ENCODE results near the gene PEBP1.

The PEBP1 gene

DNA sequence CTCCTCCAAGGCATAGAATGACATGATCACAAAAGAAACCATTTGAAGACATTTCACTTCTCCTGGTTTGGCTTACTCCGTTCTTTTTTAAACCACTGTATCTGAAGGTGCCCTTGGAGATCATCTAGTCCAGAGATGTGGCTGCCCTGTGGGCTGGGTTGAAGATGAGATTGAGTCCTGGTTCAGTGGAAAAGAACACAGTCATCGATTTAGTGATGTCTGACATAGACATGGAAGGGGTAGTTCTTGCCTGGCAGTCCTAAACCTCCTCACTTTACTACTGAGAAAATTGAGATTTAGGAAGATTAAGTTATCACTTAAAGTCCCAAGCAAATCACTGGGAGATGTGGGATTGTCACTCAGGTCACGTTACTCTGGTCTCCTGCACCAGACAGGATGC is 34.9 kb upstream of the PEBP1 start:
- no peaks in the 10 kb centered on the region for H3K9me3 ChIP-seq (ENCODE audit: severe bottlenecking)
- DNase-seq, result no peak
- peaks cover 2% of the 10 kb centered on the region; the same call in 1 of the 2 replicates for H3K36me3 ChIP-seq
- H3K4me3 ChIP-seq (ENCODE audit: low read depth, low read length), result no peak overlapping the region
- H3K27ac ChIP-seq, result no peak overlapping the region
- TF ChIP-seq, protein P1, sequence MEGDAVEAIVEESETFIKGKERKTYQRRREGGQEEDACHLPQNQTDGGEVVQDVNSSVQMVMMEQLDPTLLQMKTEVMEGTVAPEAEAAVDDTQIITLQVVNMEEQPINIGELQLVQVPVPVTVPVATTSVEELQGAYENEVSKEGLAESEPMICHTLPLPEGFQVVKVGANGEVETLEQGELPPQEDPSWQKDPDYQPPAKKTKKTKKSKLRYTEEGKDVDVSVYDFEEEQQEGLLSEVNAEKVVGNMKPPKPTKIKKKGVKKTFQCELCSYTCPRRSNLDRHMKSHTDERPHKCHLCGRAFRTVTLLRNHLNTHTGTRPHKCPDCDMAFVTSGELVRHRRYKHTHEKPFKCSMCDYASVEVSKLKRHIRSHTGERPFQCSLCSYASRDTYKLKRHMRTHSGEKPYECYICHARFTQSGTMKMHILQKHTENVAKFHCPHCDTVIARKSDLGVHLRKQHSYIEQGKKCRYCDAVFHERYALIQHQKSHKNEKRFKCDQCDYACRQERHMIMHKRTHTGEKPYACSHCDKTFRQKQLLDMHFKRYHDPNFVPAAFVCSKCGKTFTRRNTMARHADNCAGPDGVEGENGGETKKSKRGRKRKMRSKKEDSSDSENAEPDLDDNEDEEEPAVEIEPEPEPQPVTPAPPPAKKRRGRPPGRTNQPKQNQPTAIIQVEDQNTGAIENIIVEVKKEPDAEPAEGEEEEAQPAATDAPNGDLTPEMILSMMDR (IDR thresholded peaks at IDR 0.05; ENCODE audit: low read depth, low read length), result no peak
- no peaks in the 10 kb centered on the region for H3K27me3 ChIP-seq (ENCODE audit: insufficient read depth, low read depth, severe bottlenecking)

DNA sequence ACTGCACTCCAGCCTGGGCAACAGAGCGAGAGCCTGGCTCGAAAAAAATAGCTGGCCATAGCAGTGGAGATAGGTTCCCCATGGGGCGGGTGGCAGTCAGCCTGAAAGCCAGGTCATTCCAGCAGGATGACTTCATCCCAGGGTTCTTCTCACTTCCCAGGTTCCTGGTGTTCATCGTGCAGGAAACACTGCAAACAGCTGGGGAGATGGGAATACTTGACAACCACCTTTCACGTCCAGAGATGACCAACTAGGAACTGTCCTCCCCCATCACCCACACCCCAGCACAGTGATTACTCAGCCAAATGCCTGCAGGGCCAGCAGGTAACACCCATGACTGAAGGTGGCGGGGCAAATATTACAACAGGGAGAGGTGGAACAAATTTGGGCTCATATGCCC is 33.9 kb upstream of the PEBP1 start:
- H3K27ac ChIP-seq, result no peak overlapping the region
- TF ChIP-seq, protein P1 (IDR thresholded peaks at IDR 0.05; ENCODE audit: low read depth, low read length), result no peak
- H3K27me3 ChIP-seq (ENCODE audit: insufficient read depth, low read depth, severe bottlenecking), result no peaks in the 10 kb centered on the region
- H3K36me3 ChIP-seq, result peaks cover 2% of the 10 kb centered on the region; the same call in 1 of the 2 replicates
- H3K4me3 ChIP-seq (ENCODE audit: low read depth, low read length), result no peak overlapping the region
- H3K9me3 ChIP-seq (ENCODE audit: severe bottlenecking), result no peaks in the 10 kb centered on the region
- DNase-seq, result no peak

DNA sequence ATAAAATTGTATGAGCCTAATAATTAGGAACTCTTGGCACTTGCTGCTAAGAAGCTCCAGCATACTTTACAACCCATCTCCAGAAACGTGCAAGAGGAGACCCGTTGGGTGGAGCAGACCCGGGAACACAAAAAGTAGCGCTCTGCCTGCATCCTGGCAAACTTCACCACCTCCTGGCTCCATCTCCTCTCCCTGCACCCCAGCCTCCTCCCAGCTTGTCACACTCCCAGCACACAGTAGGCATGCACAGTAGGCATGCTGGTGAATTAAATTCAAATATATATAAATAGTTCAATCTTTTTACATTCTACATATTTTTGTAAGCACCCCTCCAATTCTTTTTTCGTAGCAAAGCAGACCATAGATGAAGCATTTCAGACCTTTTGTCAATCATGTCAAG is 33.3 kb upstream of the PEBP1 start:
- TF ChIP-seq, protein P1 (IDR thresholded peaks at IDR 0.05; ENCODE audit: low read depth, low read length), result no peak
- Histone ChIP-seq H3K9me3 (ENCODE audit: severe bottlenecking) (no peaks in the 10 kb centered on the region), H3K27ac (no peak overlapping the region), H3K27me3 (ENCODE audit: insufficient read depth, low read depth, severe bottlenecking) (no peaks in the 10 kb centered on the region), H3K36me3 (peaks cover 2% of the 10 kb centered on the region; the same call in 1 of the 2 replicates), H3K4me3 (ENCODE audit: low read depth, low read length) (peak overlapping the region; percentile 88; the same call in 1 of the 2 replicates)
- DNase-seq, result no peak

DNA sequence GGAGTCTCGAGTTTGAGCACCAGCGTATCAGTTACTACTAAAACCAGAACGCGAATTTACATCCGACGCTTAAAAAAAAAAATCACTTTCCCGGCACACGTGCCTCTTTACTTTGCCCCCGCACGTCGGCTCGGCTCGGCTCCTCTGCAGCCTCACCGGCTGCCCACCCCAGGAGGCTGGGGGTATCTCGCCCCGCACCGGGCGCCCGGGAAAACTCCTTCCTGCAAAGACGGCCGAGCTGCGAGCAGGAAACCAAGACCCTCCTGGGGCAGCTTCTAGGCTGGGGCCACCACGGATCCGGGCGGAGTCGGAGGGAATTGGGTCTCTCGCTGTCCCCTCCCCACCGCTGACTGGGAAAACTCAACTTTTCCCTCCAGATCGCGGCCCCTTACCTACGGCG is 32.7 kb upstream of the PEBP1 start:
- TF ChIP-seq, protein P1 (IDR thresholded peaks at IDR 0.05; ENCODE audit: low read depth, low read length), result no peak
- H3K9me3 ChIP-seq (ENCODE audit: severe bottlenecking), result no peaks in the 10 kb centered on the region
- H3K27me3 ChIP-seq (ENCODE audit: insufficient read depth, low read depth, severe bottlenecking), result no peaks in the 10 kb centered on the region
- peak overlapping the region; percentile 84 for H3K27ac ChIP-seq
- peak overlapping the region; percentile 88 for H3K4me3 ChIP-seq (ENCODE audit: low read depth, low read length)
- peaks cover 2% of the 10 kb centered on the region; the same call in 1 of the 2 replicates for H3K36me3 ChIP-seq
- DNase-seq, result peak; percentile 48

DNA sequence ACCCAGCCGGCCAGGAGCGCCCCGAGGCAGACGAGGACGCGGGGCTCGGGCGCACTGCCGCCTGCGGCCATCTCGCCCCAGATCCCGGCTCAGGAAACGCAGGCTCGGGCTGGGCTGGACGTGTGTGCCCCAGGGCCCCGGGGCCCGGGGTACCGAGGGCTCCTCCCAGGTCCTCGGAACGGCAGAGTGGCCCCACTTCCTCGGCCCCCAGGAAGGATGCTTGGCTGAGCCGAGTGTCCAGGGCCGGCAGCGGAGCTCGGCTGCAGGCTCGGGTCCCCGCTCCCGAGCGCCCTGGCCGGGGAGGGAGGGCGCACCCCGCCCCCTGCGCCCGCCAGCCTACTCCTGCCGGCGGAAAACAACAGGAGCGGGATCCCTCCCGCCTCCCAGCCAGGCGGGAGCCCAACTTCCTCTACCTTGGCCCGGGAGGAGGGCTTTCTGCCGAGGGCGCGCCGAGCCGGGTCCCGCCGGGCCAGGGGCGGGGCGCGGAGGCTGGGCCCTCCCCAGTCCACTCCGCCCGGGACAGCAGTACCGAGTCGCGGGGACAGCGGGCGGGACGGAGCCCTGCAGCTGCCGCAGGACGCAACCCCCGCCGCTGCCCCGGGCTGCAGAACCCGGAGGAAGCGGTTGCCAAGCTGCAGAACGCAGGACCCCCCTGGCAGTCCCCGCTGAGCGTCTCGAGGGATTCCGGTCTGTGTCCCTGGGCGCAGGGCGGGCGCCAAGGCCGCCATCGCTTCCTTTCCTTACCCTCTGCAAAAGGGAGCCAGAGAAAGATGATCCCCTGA is 32.1 kb upstream of the PEBP1 start, which contains the start of gene VSIG10:
Gene VSIG10, minus strand, starts transcription at position 411 of the 782 bp plus-strand sequence. Its CDS starts 340 bp downstream, at position 71.
- DNase-seq, result peak; percentile 84
- peak within 1 kb of the TSS; percentile 88 for H3K4me3 ChIP-seq (ENCODE audit: low read depth, low read length)
- TF ChIP-seq, protein P1 (IDR thresholded peaks at IDR 0.05; ENCODE audit: low read depth, low read length), result no peak
- no peaks in the 10 kb centered on the region for H3K9me3 ChIP-seq (ENCODE audit: severe bottlenecking)
- peak within 1 kb of the TSS; percentile 84 for H3K27ac ChIP-seq
- H3K36me3 ChIP-seq, result peaks cover 2% of the 10 kb centered on the region; the same call in 1 of the 2 replicates
- no peaks in the 10 kb centered on the region for H3K27me3 ChIP-seq (ENCODE audit: insufficient read depth, low read depth, severe bottlenecking)

All from WERI-Rb-1 (cell line).